Measurements from ENCODE around the gene ITGAL. TPM values are rescaled to one million over a fixed set of nuclear protein-coding genes. Genes with fewer than 3 reads are reported as not detected.

Gene ITGAL
- total RNA-seq, 2 donors from 2014 or later, result 4.6 to 8.5 TPM

DNA sequence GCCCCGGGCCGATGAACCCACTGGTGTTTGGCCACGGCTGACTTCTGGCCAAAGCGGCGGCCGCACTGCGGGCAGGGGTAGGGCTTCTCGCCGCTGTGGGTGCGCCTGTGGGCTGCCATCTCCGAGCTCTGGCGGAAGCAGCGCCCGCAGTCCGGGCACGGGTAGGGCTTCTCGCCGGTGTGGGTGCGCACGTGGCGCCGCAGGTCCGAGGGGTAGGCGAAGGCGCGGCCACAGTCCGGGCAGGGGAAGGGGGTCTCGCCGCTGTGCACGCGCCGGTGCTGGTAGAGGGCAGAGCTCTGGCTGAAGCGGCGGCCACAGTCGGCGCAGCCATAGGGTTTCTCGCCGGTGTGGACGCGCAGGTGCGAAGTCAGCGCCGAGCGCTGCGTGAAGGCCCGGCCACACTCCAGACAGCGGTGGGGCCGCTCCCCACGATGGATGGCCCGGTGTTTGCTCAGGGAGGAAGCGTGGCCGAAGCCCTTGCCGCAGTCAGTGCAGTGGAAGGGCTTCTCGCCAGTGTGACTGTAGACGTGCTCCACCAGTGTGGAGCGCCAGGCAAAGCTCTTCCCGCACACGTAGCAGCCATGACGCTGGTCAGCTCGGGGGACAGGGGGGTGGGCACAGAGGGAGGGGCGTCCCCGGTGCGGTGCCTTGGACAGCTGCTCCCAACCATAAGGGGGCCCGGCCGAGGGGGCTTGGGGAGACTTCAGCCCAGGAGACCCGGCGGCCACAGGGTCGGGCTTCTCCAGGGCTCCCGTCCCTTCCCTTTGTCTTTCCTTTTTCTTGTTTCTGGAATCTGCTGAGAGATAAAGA lies 83.0 kb downstream of the ITGAL start:
- no peak for DNase-seq (ENCODE audit: low spot score)

DNA sequence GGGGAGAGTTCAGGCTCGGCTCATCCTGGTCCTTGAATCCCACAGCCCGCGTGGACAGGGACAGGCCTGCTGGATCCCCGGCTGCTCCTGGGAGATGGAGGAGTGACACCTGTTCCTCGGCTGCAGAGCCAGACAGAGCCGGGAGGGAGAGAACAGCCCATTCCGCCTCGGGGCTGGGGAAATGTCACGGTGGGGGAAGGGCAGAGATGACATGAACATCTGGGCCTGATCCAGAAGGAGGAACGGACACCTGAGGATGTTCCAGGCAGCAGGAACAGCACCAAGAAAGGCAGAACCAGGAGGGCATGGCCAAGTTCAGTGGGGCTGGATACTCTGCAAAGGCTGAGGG lies 83.6 kb downstream of the ITGAL start:
- intact Hi-C loops (cut with DNase I), result no loop called here
- no peak for DNase-seq (ENCODE audit: low spot score)

More for the DNA sequence above, 83.0 kb downstream of the ITGAL start:
- intact Hi-C loops (cut with DNase I), result no loop called here

DNA sequence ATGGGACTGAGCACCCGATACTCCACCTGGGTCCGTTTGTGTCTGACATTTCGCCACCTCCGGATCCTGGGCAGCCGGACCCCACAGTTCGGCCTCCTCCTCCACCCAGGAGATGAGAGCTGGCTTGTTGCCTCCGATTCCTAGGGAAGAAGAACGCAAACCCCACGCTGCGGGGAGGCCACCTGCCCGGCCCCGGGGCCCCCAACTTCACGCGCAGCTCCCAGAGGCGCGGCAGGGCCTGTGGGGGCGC lies 85.1 kb downstream of the ITGAL start:
- DNase-seq (ENCODE audit: low spot score), result no peak
- intact Hi-C loops (cut with DNase I), result no loop called here

DNA sequence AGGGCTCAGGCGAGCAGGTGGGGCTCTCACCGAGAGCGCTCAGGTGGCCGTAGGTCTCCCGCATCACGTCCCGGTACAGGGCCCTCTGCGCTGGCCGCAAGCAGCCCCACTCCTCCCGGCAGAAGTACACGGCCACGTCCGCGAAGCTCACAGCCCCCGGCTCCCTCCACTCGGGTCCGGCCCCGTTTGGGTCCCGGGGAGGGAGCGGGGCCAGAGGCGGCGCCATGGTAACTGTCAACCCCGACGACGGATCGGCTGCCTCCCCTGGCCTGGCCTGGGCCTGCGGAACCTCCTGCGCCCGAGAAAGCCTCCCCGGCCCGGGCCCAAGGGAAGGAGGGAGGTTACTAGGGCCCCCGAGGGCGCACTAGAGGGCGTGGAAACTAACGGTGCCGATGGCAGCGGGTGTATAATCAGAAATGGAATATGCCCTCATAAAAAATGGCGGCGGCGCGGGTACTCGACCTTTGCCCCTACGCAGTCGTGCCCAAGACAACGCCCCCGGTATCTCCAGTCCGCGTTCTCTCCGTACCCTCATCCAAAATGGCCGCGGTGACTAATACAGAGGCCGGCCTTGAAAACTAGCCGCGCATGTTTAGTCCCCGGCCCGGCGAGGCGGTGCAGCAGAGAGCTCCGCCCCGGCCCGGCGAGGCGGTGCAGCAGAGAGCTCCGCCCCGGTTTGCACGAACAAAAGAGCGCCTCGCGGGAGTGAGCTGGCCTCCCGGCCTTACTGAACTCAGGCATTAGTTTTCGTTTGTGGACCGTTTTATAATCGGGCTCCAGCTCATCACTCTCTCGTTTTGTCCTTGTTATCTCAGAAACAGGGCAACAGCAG lies 85.6 kb downstream of the ITGAL start, which contains the start of gene ZNF764:
Gene ZNF764, minus strand, starts transcription at position 418 of the 832 bp plus-strand sequence. Its CDS starts 192 bp downstream, at position 226.
- DNase-seq (ENCODE audit: low spot score), result peak; percentile 99
- intact Hi-C loops (cut with DNase I), result no loop called here

DNA sequence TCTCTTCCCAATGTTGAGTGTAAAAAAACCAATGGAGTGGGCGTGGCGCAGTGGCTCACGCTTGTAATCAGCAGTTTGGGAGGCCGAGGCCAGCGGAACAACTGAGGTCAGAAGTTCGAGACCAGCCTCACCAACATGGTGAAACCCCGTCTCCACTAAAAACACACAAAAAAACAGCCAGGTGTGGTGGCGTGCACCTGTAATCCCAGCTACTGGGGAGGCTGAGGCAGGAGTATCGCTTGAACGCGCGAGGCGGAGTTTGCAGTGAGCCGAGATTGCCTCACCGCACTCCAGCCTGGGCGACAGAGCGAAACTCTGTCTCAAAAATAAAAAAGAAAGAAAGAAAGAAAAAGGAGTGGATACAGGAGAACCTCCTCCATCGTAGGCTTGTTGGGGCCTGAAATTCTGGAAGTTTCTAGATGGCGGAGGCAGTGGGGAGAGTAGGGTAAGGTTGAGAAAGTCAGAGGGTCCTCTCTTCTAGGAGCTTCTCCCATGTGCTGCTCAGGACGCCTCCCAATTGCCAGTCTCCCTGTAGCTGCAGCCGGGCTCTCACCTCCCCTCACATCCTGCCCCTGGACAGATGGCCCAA lies 86.3 kb downstream of the ITGAL start:
- no peak for DNase-seq (ENCODE audit: low spot score)
- intact Hi-C loops (cut with DNase I), result no loop called here

DNA sequence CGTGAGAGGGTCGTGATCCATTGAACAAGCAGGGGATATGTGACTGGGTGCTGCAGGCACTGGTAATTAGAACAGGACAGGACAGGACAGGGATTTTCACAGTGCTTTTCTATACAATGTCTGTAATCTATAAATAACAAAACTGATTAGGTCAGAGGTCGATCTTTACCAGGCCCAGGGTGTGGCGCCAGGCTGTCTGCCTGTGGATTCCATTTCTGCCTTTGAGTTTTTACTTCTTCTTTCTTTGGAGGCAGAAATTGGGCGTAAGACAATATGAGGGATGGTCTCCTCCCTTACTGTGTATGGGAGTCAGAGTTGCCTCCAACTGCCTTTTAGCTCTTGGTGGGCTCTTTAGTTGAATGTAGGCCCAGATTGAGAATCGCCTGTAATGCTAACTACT lies 87.1 kb downstream of the ITGAL start:
- no peak for DNase-seq (ENCODE audit: low spot score)
- intact Hi-C loops (cut with DNase I), result no loop called here

DNA sequence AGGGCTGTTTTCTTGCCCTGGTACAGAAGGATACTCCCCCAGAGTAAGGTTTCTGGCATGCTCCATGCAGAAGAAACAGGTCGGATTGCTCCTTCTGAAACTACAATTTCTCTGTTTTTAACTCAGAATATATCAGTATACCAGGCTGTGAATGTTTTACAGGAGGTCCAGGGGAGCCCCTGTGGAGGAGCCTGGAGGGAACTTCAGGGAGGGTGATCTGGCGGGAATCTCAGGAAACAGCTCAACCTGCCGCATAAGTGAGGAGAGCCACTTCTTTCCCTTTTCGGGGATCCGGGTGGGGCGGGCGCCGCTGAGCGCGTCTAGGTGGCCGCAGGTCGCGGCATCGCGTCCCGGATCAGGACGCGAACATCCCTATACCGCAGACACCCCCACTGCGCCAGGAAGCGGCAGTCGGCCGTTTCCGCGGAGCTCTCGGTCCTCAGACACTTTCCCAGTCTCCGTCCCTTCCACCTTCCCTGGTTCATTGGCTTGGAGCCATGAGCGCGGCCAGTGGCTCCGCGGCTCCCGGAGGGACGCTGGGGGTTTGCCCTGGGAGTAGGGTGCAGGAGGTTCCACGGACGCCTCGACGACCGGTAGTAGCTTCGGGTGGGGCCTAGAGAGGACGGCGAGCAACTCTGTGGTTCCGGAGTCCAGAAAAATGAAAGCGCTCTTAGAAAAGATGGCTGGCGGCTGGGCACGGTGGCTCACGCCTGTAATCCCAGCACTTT lies 88.7 kb downstream of the ITGAL start:
- peak; percentile 82 for DNase-seq (ENCODE audit: low spot score)
- intact Hi-C loops (cut with DNase I), result no loop called here

DNA sequence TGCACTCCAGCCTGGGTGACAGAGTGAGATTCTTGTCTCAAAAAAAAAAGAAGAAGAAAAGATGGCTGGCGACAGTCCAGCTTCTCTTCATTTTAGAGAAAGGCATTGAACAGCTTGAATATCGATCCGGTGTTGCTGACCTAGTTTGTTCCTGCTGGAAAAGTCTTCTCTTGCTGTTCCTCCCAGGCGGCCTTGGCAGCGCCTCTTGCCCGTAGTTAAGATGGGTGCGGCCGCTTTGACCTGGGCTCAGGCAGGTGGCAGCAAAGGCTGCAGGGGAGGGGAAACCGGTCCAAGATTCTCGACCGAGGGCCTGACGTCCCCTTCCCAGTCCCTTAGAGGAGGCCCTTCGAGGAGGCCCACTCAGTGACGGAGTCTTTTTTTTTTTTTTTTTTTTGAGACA lies 89.5 kb downstream of the ITGAL start:
- DNase-seq (ENCODE audit: low spot score), result no peak
- intact Hi-C loops (cut with DNase I), result no loop called here

DNA sequence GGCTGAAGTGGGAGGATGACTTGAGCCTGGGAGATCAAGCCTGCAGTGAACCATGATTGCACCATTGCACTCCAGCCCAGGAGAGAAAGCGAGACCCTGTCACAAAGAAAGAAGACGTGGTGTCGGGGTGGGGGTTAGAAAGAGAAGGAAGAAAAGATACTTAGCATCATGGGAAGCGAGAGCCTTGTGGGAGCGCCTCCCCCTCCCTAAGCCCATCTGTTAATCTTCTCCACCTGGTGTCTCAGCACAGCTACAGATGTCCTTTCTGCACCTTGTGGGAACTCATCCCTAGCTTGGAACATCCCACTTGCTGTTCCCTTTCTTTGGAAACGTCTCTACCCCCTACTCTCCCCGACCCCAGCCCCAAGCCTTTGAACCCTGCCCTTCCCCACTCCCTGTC lies 93.0 kb downstream of the ITGAL start:
- intact Hi-C loops (cut with DNase I), result no loop called here
- DNase-seq (ENCODE audit: low spot score), result no peak

DNA sequence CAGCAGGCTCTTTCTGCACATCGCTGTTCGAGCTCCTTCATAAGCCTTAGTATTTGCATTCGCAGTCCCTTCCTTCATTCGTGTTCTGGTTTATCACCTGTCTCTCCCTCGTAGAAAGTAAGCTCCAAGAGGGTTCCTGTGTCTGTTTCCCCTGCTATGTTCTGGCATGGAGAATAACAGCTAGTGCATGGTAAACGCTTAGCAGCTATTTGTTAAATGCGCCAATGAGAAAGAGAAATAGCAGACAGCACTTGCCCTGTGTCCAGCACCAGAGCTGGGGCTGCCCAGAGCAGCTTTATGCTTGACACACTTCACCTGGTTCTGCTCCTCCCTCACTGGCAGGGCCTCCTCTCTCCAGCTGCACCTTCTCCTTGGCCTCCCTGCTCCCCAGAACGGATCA lies 93.4 kb downstream of the ITGAL start:
- DNase-seq (ENCODE audit: low spot score), result no peak
- intact Hi-C loops (cut with DNase I), result no loop called here

DNA sequence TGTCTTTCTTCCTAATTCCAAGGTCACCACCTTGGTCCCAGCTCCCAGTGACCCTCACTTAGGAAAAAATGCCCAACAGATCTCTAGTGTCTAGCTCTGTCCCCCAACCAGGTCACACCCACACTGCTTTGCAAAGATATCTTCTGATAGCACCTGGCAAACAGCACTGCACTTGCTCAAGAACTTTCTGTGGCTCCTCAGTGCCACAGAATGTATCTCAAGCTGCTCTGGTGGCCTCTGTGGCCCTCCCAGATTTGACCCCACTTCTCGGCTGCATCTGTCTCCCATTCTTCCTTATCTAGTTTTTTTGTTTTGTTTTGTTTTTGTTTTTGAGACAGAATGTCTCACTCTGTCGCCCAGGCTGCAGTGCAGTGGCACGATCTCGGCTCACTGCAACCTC lies 94.0 kb downstream of the ITGAL start:
- no peak for DNase-seq (ENCODE audit: low spot score)
- intact Hi-C loops (cut with DNase I), result no loop called here

DNA sequence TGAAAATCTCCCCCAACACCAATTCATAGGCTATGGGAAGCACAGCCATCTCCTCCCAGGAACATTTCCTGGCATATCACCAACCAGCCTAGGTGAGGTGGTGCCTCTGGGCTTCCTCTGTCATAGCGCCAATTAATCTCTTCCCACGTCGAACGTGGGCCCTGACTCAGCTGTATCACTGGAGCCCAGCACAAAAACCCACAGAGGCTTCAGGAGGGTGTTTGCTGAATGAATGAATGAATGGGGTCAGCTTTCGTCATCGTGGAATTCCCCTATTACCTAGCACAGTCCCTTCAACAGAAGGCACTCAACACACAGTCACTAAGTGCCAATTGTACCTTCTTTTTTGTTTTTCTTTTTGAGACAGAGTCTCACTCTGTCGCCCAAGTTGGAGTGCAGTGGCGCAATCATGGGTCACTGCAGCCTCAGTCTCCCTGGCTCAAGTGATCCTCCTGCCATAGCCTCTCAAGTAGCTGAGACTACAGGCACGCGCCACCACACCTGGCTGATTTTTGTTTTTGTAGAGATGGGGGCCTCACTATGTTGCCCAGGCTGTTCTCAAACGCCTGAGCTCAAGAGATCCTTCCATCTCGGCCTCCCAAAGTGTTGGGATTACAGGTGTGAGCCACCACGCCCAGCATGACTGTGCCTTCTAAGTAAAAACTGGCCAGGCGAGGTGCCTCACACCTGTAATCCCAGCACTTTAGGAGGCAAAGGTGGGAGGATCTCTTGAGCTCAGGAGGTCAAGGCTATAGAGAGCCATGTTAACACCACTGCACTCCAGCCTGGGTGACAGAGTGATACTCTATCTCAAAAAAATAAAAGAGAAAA lies 94.8 kb downstream of the ITGAL start:
- no peak for DNase-seq (ENCODE audit: low spot score)
- intact Hi-C loops (cut with DNase I), result no loop called here

DNA sequence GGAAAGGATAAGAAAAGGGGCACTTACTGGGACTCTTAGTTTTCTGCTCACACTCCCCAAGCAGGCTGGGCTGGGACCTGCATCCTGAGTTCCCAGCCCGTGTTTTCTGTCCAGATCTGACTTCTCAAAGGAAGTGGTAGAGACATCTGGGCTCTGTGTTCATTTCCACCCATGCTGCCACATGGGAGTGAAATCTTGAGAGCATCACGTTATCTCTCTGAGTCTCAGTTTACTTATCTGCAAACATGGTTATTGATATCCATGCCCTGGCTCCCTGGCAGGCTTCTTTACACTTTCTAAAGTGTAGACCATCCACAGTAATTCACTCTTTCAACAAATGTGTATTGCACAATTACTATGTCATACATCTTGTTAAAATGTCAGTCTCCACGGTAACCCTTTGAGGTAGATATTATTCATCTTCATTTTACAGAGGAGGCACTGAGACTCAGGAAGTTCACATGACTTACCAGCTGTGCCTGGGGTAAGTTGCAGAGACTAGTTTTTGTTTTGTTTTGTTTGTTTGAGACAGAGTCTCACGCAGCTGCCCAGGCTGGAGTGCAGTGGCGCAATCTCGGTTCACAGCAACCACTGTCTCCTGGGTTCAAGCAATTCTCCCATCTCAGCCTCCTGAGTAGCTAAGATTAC lies 95.6 kb downstream of the ITGAL start:
- intact Hi-C loops (cut with DNase I), result loop anchor here in 1 of 2 donors (1.0 kb wide), 1 partner anchor 36 kb away; no protein-coding TSS in a partner anchor
- DNase-seq (ENCODE audit: low spot score), result no peak

DNA sequence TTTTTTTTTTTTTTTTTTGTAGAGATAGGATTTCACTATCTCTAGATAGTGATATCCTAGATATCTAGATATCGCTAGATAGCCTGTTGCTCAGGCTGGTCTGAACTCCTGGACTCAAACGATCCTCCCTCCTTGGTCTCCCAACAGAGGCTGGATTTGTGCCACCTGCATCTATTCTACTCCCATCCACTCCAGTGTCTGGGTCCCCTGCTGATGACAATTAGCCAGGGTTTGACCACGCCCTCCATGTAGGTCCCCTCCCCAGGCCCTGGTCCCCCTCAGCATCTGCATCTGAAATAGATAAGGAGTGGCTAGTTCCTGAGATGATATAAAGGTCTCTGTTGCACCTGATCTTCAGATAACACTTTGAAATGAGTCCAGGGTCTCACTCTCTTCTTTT lies 96.7 kb downstream of the ITGAL start:
- intact Hi-C loops (cut with DNase I), result no loop called here
- no peak for DNase-seq (ENCODE audit: low spot score)

DNA sequence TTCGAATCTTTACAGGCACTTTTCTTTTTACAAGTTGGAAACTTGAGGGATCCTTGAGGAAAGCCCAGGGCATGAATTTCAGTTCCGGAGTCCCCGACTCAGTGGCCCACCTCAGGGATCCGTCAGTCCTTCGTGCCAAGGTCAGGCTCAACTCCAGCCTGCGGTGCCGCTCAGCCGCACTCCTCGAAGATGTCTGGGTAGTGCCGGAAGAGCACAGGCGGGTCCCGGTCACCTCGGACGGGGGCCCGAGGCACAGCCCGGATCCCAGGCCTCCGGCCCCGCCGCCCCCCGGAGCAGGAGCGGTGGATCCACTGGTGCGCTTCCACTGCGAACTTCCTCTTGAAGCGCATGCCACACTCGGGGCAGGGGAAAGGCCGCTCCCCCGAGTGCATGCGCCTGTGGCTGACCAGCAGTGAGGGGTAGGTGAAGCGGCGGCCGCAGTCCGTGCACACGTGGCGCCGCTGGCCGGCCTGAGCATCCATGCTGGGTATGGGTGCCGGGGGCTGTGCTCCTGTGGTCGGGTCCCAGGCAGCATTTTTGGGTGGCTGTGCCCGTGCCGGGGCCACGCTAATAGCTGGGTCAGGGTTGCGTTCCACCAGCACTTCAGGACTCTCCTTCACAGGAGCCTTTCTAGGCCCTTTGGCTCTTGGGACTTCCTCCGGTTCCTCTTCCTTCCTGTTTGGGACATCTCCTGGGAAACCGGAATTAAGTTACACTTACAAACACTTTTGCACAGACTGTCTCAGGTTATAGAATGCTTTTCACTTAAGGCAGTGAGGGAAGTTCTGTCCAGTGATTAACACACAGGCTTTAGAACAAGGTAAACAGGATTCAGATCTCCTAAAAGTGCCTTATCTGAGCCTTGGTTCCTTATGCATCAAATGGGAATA lies 97.4 kb downstream of the ITGAL start:
- DNase-seq (ENCODE audit: low spot score), result no peak
- intact Hi-C loops (cut with DNase I), result no loop called here

DNA sequence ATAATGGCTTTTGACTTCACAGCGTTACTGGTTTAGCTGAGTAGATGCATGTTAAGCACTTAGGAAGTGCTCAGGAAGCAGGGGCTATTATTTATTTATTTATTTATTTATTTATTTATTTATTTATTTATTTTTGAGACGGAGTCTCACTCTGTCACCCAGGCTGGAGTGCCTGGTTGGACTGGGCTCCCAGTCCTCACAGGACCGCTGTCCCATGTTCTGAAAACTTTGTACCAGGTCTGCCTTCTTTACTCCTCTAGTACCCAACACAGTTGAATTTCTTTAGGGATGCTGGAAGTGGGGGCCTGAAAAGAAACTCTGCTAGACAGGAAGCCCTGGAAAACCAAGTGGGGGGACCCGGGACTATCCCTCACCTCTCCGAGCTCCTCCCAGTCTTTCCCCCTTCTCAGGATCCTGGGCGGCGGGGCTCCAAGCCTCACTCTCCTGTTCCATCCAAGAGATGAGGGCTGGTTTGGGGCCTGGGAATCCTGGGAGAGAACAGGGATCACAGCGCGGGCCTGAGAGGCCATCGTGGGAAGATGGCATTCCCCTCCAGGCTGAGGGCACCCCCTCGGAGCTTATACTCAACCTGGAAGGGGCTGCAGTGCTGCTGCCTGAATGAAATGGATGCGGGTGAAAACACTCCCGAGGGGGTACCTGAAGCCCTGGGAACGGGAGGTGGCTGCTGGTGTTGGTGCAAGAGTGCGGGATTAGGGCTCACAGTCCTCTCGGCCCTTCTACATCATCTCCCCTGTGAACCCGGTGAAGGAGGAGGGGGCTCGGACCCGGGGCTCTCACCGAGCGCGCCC lies 98.3 kb downstream of the ITGAL start:
- no peak for DNase-seq (ENCODE audit: low spot score)
- intact Hi-C loops (cut with DNase I), result no loop called here
